ENCODE results near the gene FAM89A.

Gene FAM89A

GRCh38 chr1:230977761-230978490 is 62.1 kb downstream of the FAM89A start:
- H3K4me1 ChIP-seq = peaks cover 8% of the 10 kb centered on the region
- H3K9me3 ChIP-seq (ENCODE audit: control insufficient read depth, low read length) = no peaks in the 10 kb centered on the region
- no peak overlapping the region for H3K9ac ChIP-seq
- H3K27ac ChIP-seq = peak overlapping the region; percentile 30
- peak overlapping the region; percentile 57 for H3K4me3 ChIP-seq (ENCODE audit: low read depth, low read length)
- H3K27me3 ChIP-seq (ENCODE audit: control insufficient read depth, insufficient read depth, low read length) = no peaks in the 10 kb centered on the region
- TF ChIP-seq, protein P1, sequence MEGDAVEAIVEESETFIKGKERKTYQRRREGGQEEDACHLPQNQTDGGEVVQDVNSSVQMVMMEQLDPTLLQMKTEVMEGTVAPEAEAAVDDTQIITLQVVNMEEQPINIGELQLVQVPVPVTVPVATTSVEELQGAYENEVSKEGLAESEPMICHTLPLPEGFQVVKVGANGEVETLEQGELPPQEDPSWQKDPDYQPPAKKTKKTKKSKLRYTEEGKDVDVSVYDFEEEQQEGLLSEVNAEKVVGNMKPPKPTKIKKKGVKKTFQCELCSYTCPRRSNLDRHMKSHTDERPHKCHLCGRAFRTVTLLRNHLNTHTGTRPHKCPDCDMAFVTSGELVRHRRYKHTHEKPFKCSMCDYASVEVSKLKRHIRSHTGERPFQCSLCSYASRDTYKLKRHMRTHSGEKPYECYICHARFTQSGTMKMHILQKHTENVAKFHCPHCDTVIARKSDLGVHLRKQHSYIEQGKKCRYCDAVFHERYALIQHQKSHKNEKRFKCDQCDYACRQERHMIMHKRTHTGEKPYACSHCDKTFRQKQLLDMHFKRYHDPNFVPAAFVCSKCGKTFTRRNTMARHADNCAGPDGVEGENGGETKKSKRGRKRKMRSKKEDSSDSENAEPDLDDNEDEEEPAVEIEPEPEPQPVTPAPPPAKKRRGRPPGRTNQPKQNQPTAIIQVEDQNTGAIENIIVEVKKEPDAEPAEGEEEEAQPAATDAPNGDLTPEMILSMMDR (IDR thresholded peaks at IDR 0.05) = no peak
- no peaks in the 10 kb centered on the region for H3K36me3 ChIP-seq (ENCODE audit: control insufficient read depth, insufficient read depth, low read length)
- H2AFZ ChIP-seq = peak overlapping the region; percentile 72
- H3K79me2 ChIP-seq = peaks cover 6% of the 10 kb centered on the region
- H3K4me2 ChIP-seq (ENCODE audit: low read length) = peak overlapping the region; percentile 81

- Histone ChIP-seq H3K36me3 (ENCODE audit: control insufficient read depth, insufficient read depth, low read length) (no peaks in the 10 kb centered on the region), H3K4me2 (ENCODE audit: low read length) (peak overlapping the region; percentile 81), H3K79me2 (peaks cover 6% of the 10 kb centered on the region), H3K27ac (peak overlapping the region; percentile 30), H3K9me3 (ENCODE audit: control insufficient read depth, low read length) (no peaks in the 10 kb centered on the region), H2AFZ (peak overlapping the region; percentile 72), H3K27me3 (ENCODE audit: control insufficient read depth, insufficient read depth, low read length) (no peaks in the 10 kb centered on the region), H3K4me1 (peaks cover 8% of the 10 kb centered on the region), H3K4me3 (ENCODE audit: low read depth, low read length) (peak overlapping the region; percentile 57), H3K9ac (no peak overlapping the region)
- TF ChIP-seq, protein P1 (IDR thresholded peaks at IDR 0.05) = no peak
These were observed 63.0 kb downstream of the FAM89A start for GRCh38 chr1:230976825-230977747.

GRCh38 chr1:230976360-230976759 is 63.7 kb downstream of the FAM89A start:
- Histone ChIP-seq H3K27ac (no peak overlapping the region), H3K9me3 (ENCODE audit: control insufficient read depth, low read length) (no peaks in the 10 kb centered on the region)

GRCh38 chr1:230975636-230976035 is 64.4 kb downstream of the FAM89A start:
- Histone ChIP-seq H3K4me3 (ENCODE audit: low read depth, low read length) (no peak overlapping the region), H3K36me3 (ENCODE audit: control insufficient read depth, insufficient read depth, low read length) (no peaks in the 10 kb centered on the region), H3K4me2 (ENCODE audit: low read length) (no peak overlapping the region), H2AFZ (no peak overlapping the region), H3K4me1 (peaks cover 8% of the 10 kb centered on the region), H3K27me3 (ENCODE audit: control insufficient read depth, insufficient read depth, low read length) (no peaks in the 10 kb centered on the region), H3K9ac (no peak overlapping the region), H3K9me3 (ENCODE audit: control insufficient read depth, low read length) (no peaks in the 10 kb centered on the region), H3K79me2 (peaks cover 6% of the 10 kb centered on the region), H3K27ac (no peak overlapping the region)
- TF ChIP-seq, protein P1 (IDR thresholded peaks at IDR 0.05) = no peak

More at GRCh38 chr1:230976360-230976759, 63.7 kb downstream of the FAM89A start:
- Histone ChIP-seq H3K4me3 (ENCODE audit: low read depth, low read length) (no peak overlapping the region), H3K4me1 (peaks cover 8% of the 10 kb centered on the region), H2AFZ (no peak overlapping the region), H3K9ac (no peak overlapping the region), H3K79me2 (peaks cover 6% of the 10 kb centered on the region), H3K36me3 (ENCODE audit: control insufficient read depth, insufficient read depth, low read length) (no peaks in the 10 kb centered on the region), H3K4me2 (ENCODE audit: low read length) (no peak overlapping the region), H3K27me3 (ENCODE audit: control insufficient read depth, insufficient read depth, low read length) (no peaks in the 10 kb centered on the region)
- TF ChIP-seq, protein P1 (IDR thresholded peaks at IDR 0.05) = no peak

Measured in parathyroid adenoma (tissue), 2 donors.